RWPE2 (cell line): ENCODE measurements around the gene DCTN3.

Experiments used
- ATAC-seq: fragments of 200-7000 bp; cut with Tn5 transposase; 3 replicates; pipeline ENCODE4 v1.9.1; 2021; ENCODE audit warnings: low read depth
- DNase-seq: peaks from one replicate; pipeline ENCODE4 v3.0.0-alpha.2; 2020; ENCODE audit warnings: low spot score
- H3K27ac ChIP-seq: fragments of 450-650 bp; 2 replicates; pipeline ENCODE4 v1.5.1; 2017; ENCODE audit warnings: mild to moderate bottlenecking; ENCODE audit not compliant: poor library complexity, severe bottlenecking
- H3K27me3 ChIP-seq: fragments of 250-450 bp; sonication (Bioruptor Pico); 2 replicates; pipeline ENCODE4 v1.5.1; 2021; ENCODE audit warnings: mild to moderate bottlenecking, moderate library complexity; ENCODE audit not compliant: insufficient read depth, poor library complexity, severe bottlenecking
- H3K36me3 ChIP-seq: fragments of 250-450 bp; sonication (Bioruptor Pico); 2 replicates; pipeline ENCODE4 v1.5.1; 2020; ENCODE audit warnings: low read depth, mild to moderate bottlenecking, moderate library complexity
- H3K4me1 ChIP-seq: fragments of 250-450 bp; sonication (Bioruptor Pico); 2 replicates; pipeline ENCODE4 v1.5.1; 2021; ENCODE audit warnings: mild to moderate bottlenecking, moderate library complexity; ENCODE audit not compliant: insufficient read depth, poor library complexity, severe bottlenecking
- H3K4me3 ChIP-seq: fragments of 250-450 bp; sonication (Bioruptor Pico); 2 replicates; pipeline ENCODE4 v1.5.1; 2021; ENCODE audit warnings: mild to moderate bottlenecking, moderate library complexity; ENCODE audit not compliant: severe bottlenecking
- H3K9me3 ChIP-seq: fragments of 250-450 bp; sonication (Bioruptor Pico); 2 replicates; pipeline ENCODE4 v1.5.1; 2021; ENCODE audit warnings: mild to moderate bottlenecking, moderate library complexity; ENCODE audit not compliant: severe bottlenecking
- CTCF ChIP-seq: fragments of 450-650 bp; IDR thresholded peaks from one replicate; pipeline ENCODE4 v1.5.1; 2017; ENCODE audit warnings: mild to moderate bottlenecking, moderate library complexity; ENCODE audit not compliant: poor library complexity, severe bottlenecking

DCTN3 gene

DNA sequence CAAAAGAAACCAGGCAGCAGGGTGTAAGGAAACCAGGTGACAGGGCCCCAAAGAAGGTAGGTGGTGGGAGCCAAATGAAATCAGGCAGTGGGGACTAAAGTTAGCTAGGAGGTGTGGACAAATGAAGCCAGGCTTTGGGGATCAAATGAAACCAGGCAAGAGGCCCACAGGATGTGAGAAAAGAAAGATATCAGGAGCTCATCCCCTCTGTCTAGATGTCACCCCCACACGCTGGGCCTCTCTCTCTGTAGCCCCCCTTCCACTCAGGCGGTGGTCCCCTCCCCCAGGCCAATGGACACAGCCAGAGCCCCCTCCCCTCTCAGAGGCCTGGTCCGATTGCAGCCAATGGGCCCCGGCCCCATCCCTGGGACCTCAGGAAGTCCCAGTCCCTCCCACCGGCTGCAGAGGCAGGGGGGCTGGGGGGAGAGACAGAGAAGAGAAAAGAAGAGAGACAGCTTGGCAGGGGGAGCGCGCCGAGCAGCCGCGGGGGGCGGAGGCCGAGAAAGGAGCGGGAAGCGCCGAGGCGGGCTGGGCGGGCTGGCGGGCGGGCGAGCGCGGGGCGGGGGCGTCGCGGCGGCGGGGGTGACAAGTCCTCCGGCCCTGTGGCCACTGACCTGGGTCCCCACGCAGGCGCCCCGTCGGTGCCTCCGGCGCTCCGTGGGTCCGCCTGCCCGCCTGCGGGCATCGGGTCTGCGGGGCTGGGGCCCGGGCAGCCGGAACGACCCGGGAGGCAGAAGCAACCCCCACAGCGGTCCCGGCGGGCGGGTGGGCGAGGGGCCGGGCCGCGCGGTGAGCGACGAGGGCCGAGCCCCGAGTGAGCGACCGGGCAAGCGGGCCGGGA lies 42.7 kb downstream of the DCTN3 start:
- peaks cover 44% of the 10 kb centered on the region for H3K27me3 ChIP-seq
- H3K4me1 ChIP-seq, result no peaks in the 10 kb centered on the region
- no peak overlapping the region for H3K4me3 ChIP-seq
- H3K9me3 ChIP-seq, result no peaks in the 10 kb centered on the region
- no peaks in the 10 kb centered on the region for H3K36me3 ChIP-seq
- H3K27ac ChIP-seq, result no peak overlapping the region
- no peak for DNase-seq
- no peak for ATAC-seq
- TF ChIP-seq CTCF, result no peak

DNA sequence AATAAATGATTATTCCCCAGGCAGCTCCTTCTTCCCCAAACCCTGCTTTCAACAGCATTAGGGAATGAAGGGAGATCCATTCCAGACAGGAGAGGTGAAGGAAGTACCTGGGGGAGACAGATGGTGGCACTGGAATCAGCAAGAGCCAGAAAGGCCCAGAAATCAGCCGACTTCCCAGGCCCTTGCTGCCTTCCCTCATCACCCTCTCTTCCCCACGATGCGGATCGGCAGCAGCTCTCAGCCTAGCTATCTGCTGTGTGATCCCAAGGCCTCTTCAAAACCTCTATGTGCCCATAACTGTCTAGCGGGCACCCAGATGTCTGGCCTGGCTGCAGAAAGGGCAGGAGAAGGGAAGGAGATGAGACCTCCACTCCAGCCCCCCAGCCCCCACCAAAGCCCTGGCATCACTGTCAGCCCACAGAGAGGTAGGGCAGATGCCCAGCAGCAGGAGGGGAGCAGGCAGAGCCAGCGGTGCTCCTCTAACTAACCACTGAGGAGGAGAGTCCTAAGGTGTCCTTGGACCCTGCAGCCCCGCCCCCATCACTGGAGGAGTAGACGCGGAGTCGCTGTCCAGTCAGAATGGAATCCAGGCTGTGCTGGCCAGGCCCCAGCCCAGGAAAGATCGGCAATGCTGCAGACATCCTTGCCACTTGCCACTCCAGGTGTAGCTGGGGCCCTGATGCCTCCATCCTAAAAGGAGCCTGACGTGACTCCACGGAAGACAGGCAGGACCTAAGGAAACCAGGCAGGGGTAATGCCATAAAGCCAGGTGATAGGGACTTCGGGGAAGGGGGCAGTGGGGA lies 43.5 kb downstream of the DCTN3 start:
- Histone ChIP-seq H3K36me3 (no peaks in the 10 kb centered on the region), H3K4me3 (no peak overlapping the region), H3K27ac (no peak overlapping the region), H3K9me3 (no peaks in the 10 kb centered on the region), H3K4me1 (no peaks in the 10 kb centered on the region), H3K27me3 (peaks cover 41% of the 10 kb centered on the region)
- no peak for TF ChIP-seq CTCF
- ATAC-seq, result no peak
- DNase-seq, result no peak

DNA sequence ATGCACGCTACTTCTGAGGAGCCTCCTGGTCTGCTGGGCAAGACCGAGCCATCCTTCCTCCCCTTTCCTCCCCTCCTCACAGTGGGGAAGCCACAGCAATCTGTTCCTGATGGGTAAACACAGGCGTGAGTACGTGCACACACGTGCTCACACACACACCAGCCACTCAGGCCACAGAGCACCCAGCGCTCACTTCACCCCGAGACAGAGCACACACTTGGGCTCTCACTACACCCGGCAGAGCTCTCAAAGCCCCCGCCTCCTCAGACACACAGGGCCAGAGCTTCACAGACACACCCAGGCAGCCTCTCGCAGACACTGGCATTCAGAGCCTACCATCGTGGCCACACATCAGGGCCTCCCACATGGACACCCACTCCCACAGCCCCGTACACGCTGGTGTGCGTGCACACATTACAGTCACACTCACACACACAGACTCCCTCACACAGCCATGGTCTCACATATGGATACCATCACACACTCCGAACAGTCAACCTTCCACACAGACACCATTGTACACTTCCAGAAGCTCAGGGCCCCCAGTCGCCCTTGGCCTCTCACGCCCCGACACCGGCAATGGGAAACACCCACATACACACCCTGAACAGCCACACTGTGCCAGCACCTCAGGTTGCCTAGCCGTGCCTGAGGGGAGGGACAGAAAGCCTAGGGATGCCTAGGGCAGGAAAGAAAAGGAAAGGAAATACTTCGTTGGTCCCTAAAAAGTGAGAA lies 44.3 kb downstream of the DCTN3 start:
- no peaks in the 10 kb centered on the region for H3K36me3 ChIP-seq
- no peak overlapping the region for H3K4me3 ChIP-seq
- DNase-seq (no peak), ATAC-seq (no peak)
- no peak overlapping the region for H3K27ac ChIP-seq
- H3K9me3 ChIP-seq, result no peaks in the 10 kb centered on the region
- H3K4me1 ChIP-seq, result no peaks in the 10 kb centered on the region
- H3K27me3 ChIP-seq, result peaks cover 41% of the 10 kb centered on the region
- TF ChIP-seq CTCF, result no peak

DNA sequence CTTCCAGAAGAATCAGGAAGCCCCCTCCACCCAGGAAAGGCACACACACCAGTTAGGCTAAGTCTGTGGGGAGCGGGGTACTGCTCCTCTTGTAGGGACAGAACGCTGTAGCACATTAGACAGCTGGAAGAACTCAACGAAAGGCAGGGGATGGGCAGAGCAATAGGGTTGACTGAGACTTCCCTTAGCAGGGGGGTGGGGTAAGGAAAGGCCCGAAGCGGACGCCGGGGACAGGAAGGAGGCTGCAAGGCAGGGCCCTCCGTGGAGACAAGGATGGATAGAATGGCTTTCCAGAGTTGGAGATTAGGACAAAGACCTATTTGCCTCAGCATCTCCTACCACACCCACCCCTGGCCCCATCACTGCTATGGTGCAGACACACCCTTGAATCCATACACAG lies 45.1 kb downstream of the DCTN3 start:
- peaks cover 41% of the 10 kb centered on the region for H3K27me3 ChIP-seq
- TF ChIP-seq CTCF, result no peak
- H3K36me3 ChIP-seq, result no peaks in the 10 kb centered on the region
- ATAC-seq, result no peak
- no peaks in the 10 kb centered on the region for H3K4me1 ChIP-seq
- H3K27ac ChIP-seq, result no peak overlapping the region
- DNase-seq, result no peak
- H3K4me3 ChIP-seq, result no peak overlapping the region
- no peaks in the 10 kb centered on the region for H3K9me3 ChIP-seq
